GM18909 (cell line): ENCODE data around the gene PRKAR1A.
"Not testable (repeated sequence)": the region's sequence is repeated elsewhere in the genome, so short reads cannot be mapped to it uniquely, and the experiment has no call there.

ENCODE experiments used
- ATAC-seq: cut with Tn5 transposase; IDR thresholded peaks from one replicate; pipeline ENCODE4 v1.9.1; 2021; ENCODE audit warnings: mild to moderate bottlenecking; ENCODE audit not compliant: unreplicated experiment, poor library complexity

PRKAR1A gene

GRCh38 chr17:68573338-68573737, 61.1 kb downstream of the PRKAR1A start:
- ATAC-seq = no peak

- ATAC-seq = no peak
Measured at GRCh38 chr17:68576137-68576536, 63.9 kb downstream of the PRKAR1A start.

- ATAC-seq = no peak
Measured at GRCh38 chr17:68576811-68577496, 64.7 kb downstream of the PRKAR1A start.

GRCh38 chr17:68577497-68577821, 65.2 kb downstream of the PRKAR1A start:
- ATAC-seq = no peak

- no peak for ATAC-seq
Measured at GRCh38 chr17:68578236-68578635, 66.0 kb downstream of the PRKAR1A start.

GRCh38 chr17:68579194-68579927, 67.1 kb downstream of the PRKAR1A start:
- no peak for ATAC-seq

GRCh38 chr17:68580236-68580770, 68.1 kb downstream of the PRKAR1A start:
- no peak for ATAC-seq

GRCh38 chr17:68581863-68582645, 69.8 kb downstream of the PRKAR1A start:
- ATAC-seq = no peak

GRCh38 chr17:68582867-68583266, 70.6 kb downstream of the PRKAR1A start:
- ATAC-seq = not testable (repeated sequence)

- ATAC-seq = no peak
Measured at GRCh38 chr17:68584581-68585303, 72.5 kb downstream of the PRKAR1A start.

- ATAC-seq = no peak
Measured at GRCh38 chr17:68585643-68586042, 73.4 kb downstream of the PRKAR1A start.

GRCh38 chr17:68587026-68587425, 74.8 kb downstream of the PRKAR1A start:
- ATAC-seq = no peak

- ATAC-seq = no peak
Measured at GRCh38 chr17:68587847-68588246, 75.6 kb downstream of the PRKAR1A start.

GRCh38 chr17:68588362-68588761, 76.1 kb downstream of the PRKAR1A start:
- ATAC-seq = no peak

GRCh38 chr17:68589086-68589485, 76.9 kb downstream of the PRKAR1A start:
- ATAC-seq = no peak

GRCh38 chr17:68591583-68591982, 79.4 kb downstream of the PRKAR1A start:
- ATAC-seq = no peak

GRCh38 chr17:68592009-68592408, 79.8 kb downstream of the PRKAR1A start:
- ATAC-seq = no peak

- ATAC-seq = no peak
Measured at GRCh38 chr17:68592682-68593641, 80.7 kb downstream of the PRKAR1A start.

GRCh38 chr17:68594552-68594951, 82.3 kb downstream of the PRKAR1A start:
- ATAC-seq = no peak
